Left ventricle myocardium inferior (tissue), 1 donor: ENCODE data around the gene ARHGAP26. TPM values are rescaled to one million over a fixed set of nuclear protein-coding genes. Genes with fewer than 3 reads are reported as not detected.
A peak's percentile ranks its signal among the peaks of the same experiment; 100 is the strongest.

Experiments
- DNase-seq: peaks from one replicate; pipeline ENCODE4 v3.0.0-alpha.2; 2020
- H3K27ac ChIP-seq: fragments of 200-600 bp; replicated peaks from 2 replicates; pipeline ENCODE4 v1.8.0; 2021
- H3K27me3 ChIP-seq: fragments of 200-600 bp; 2 replicates; pipeline ENCODE4 v1.8.0; 2021; ENCODE audit warnings: low read depth
- H3K36me3 ChIP-seq: fragments of 200-600 bp; 2 replicates; pipeline ENCODE4 v1.8.0; 2021
- H3K4me1 ChIP-seq: fragments of 200-600 bp; 2 replicates; pipeline ENCODE4 v1.8.0; 2021
- H3K4me3 ChIP-seq: fragments of 200-600 bp; 2 replicates; pipeline ENCODE4 v1.8.0; 2021; ENCODE audit warnings: mild to moderate bottlenecking, moderate library complexity
- H3K9me3 ChIP-seq: fragments of 200-600 bp; replicated peaks from 2 replicates; pipeline ENCODE4 v1.8.0; 2021
- intact Hi-C: fragments of 100-400 bp; cut with micrococcal nuclease; formaldehyde crosslinking; loops from one replicate; pipeline ENCODE4 v1.11.0; 2022
- total RNA-seq: library from RNA; stranded (reverse); fragmentation: NEBNext Ultra II Directional; extraction: Animal tissue kit (Norgen Biotek cat#: 25700); gene quantifications from one replicate; pipeline ENCODE4 v1.2.1, GENCODE V29; 2021
- TF ChIP-seq, protein P1 (sequence below): fragments of 200-600 bp; IDR thresholded peaks from 2 replicates; pipeline ENCODE4 v1.8.0; 2021; ENCODE audit warnings: antibody characterized with exemption, mild to moderate bottlenecking, borderline replicate concordance
- donor health status: DM: no; HTN: yes; CAD: no; lungs with severe emphysema.

The ARHGAP26 gene
- total RNA-seq, 1 donor from 2014 or later, result 35.7 TPM

DNA sequence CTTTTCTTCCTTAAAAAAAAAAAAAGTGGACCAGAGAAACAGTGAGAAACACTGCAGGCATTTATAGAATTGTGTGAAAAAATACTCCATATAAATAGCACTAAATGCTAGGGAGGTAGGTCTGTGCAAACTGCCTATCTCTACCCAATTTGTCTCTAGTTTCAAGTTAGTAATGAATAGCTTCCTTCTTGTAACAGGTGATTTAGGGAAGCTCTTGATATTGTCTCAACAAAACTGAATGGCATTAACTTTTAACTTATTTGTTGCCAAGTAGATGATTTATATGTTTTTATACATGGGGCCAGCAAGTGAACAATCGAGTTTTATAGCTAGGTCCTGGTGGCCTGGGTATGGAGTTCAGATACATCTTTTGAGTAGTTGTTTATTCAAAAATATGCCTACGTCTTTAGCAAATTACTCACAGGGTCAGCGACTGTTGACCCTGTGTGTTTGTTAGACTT, 349.7 kb downstream of the ARHGAP26 start:
- no peaks in the 10 kb centered on the region for H3K9me3 ChIP-seq
- TF ChIP-seq, protein P1, sequence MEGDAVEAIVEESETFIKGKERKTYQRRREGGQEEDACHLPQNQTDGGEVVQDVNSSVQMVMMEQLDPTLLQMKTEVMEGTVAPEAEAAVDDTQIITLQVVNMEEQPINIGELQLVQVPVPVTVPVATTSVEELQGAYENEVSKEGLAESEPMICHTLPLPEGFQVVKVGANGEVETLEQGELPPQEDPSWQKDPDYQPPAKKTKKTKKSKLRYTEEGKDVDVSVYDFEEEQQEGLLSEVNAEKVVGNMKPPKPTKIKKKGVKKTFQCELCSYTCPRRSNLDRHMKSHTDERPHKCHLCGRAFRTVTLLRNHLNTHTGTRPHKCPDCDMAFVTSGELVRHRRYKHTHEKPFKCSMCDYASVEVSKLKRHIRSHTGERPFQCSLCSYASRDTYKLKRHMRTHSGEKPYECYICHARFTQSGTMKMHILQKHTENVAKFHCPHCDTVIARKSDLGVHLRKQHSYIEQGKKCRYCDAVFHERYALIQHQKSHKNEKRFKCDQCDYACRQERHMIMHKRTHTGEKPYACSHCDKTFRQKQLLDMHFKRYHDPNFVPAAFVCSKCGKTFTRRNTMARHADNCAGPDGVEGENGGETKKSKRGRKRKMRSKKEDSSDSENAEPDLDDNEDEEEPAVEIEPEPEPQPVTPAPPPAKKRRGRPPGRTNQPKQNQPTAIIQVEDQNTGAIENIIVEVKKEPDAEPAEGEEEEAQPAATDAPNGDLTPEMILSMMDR, result no peak
- no peak for DNase-seq
- no peak overlapping the region for H3K4me3 ChIP-seq
- intact Hi-C loops, result no loop called here
- no peaks in the 10 kb centered on the region for H3K27me3 ChIP-seq
- H3K4me1 ChIP-seq, result peaks cover 80% of the 10 kb centered on the region
- peaks cover 11% of the 10 kb centered on the region for H3K36me3 ChIP-seq
- no peak overlapping the region for H3K27ac ChIP-seq

DNA sequence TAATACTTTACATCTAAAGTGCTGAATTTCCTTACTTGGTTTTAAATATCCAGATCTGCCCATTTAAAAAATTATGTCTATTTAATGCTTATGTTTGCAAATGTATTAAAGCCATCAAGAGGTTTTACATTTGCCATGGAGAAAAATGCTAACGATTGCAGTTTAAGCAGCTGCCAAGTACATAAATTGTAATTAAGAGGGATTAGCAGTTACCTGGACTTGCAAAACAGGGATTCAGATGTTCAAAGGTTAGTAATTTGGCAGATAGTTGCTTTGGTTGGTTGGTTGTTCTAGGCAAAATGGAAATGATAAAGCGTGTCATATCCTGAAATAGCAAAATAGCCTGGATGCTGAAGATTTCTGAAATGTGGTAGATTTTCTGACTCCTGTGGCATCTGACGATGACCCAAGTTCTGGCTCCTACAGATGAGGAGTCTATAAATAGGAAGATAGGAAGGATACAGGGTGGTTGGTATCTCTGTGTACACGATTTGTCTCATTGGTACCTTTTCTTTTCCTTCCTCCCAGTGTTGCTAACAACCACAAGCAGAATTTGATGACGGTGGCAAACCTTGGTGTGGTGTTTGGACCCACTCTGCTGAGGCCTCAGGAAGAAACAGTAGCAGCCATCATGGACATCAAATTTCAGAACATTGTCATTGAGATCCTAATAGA, 350.4 kb downstream of the ARHGAP26 start:
- DNase-seq, result no peak
- no peaks in the 10 kb centered on the region for H3K27me3 ChIP-seq
- TF ChIP-seq, protein P1, result no peak
- H3K27ac ChIP-seq, result no peak overlapping the region
- H3K36me3 ChIP-seq, result peaks cover 11% of the 10 kb centered on the region
- no peaks in the 10 kb centered on the region for H3K9me3 ChIP-seq
- peaks cover 83% of the 10 kb centered on the region for H3K4me1 ChIP-seq
- H3K4me3 ChIP-seq, result no peak overlapping the region
- intact Hi-C loops, result no loop called here

DNA sequence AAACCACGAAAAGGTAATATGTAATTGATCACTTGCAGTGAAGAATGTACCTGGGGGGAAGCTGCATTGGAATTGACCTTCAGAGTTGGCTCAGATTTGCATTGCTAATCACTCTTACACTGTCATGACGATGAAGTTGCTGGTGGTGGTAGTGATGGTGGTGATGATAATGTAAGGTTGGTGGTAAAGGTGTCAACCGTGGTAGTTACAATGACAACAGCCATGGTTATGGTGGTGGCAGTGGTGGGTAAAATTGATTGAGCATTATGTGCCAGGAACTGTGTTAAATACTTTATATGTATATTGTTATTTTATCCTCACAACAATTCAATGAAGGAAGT, 350.9 kb downstream of the ARHGAP26 start:
- H3K27me3 ChIP-seq, result no peaks in the 10 kb centered on the region
- H3K4me3 ChIP-seq, result no peak overlapping the region
- DNase-seq, result no peak
- intact Hi-C loops, result no loop called here
- TF ChIP-seq, protein P1, result no peak
- no peak overlapping the region for H3K27ac ChIP-seq
- H3K36me3 ChIP-seq, result peaks cover 11% of the 10 kb centered on the region
- peaks cover 83% of the 10 kb centered on the region for H3K4me1 ChIP-seq
- H3K9me3 ChIP-seq, result no peaks in the 10 kb centered on the region

DNA sequence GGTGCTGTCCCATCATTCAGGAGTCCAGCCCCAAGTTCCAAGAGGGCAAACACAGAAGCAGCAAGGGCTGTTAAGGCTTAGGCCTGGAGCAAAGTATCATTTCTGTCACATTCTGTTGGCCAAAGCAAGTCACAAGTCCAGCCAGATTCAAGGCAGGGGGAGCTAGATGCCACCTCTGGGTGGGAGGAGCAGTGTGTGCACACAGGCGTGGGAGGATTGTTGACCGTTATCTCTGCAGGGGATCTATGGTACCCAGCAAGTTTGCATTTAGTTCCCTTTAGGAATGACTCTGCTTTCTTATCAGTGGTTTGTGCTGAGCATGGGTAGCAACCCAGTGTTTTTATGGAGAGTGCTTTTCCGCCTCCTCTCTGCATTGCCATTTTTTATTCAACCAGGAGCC, 354.4 kb downstream of the ARHGAP26 start:
- Histone ChIP-seq H3K27ac (no peak overlapping the region), H3K9me3 (no peaks in the 10 kb centered on the region), H3K27me3 (no peaks in the 10 kb centered on the region), H3K36me3 (peaks cover 11% of the 10 kb centered on the region), H3K4me1 (peaks cover 85% of the 10 kb centered on the region), H3K4me3 (no peak overlapping the region)
- intact Hi-C loops, result no loop called here
- TF ChIP-seq, protein P1, result no peak
- DNase-seq, result no peak

DNA sequence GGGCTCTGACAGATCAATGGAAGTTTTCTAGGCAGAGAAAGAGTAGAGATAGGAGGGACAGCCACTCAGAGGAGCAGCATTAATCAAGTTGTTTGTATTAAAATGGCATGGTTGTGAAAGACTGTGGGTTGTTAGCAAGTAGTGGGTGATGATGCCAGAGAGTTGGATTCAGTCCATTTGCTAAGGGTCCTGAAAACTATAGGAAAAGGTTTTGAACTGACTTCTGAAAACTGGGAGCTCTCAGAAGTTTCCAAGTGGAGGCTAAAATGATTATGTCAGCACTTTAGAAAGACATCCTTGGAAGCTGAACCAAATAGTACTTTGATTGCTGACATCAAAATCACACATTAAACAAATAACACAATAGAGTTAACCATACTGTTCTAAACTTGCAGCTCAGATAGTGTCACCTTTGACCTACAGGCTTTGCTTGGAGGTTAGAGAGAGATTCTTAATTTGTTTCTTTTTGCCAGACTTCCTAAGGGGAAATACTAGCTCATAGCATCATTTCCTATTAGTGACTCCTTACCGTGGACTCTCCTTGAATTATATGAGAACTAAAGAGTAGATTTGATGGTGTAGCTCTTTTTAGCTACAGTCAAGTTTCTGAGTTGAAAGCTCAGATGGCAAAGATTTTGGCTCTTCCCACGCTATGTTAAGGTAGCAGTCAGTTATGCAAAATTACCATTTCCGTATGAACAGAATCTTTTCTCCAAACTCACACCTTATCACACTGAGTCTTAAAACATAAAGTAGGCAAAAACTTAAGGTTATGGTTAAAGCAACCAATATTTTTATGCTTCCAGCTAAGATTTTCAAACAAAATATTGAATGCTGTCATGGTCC, 356.2 kb downstream of the ARHGAP26 start:
- peaks cover 4% of the 10 kb centered on the region for H3K36me3 ChIP-seq
- intact Hi-C loops, result no loop called here
- TF ChIP-seq, protein P1, result no peak
- no peaks in the 10 kb centered on the region for H3K27me3 ChIP-seq
- H3K9me3 ChIP-seq, result no peaks in the 10 kb centered on the region
- no peak for DNase-seq
- H3K4me1 ChIP-seq, result peaks cover 90% of the 10 kb centered on the region
- H3K27ac ChIP-seq, result peak overlapping the region; percentile 41
- H3K4me3 ChIP-seq, result no peak overlapping the region
